DMS114 treated with DMSO at 0.1 percent for 48 hours (cell line): ENCODE measurements around the gene THAP3.

Experiments used
- DNase-seq: peaks from one replicate; lab custom pipeline; 2025; ENCODE audit not compliant: unreplicated experiment; lab: John Stamatoyannopoulos, UW

THAP3 gene, protein sequence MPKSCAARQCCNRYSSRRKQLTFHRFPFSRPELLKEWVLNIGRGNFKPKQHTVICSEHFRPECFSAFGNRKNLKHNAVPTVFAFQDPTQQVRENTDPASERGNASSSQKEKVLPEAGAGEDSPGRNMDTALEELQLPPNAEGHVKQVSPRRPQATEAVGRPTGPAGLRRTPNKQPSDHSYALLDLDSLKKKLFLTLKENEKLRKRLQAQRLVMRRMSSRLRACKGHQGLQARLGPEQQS

GRCh38 chr1:6624710-6625583 lies at the start of gene THAP3:
TSS of gene THAP3 (plus strand) at chr1:6624868. CDS start at chr1:6625219, 351 bp downstream.
- DNase-seq, result peak; percentile 91

DNA sequence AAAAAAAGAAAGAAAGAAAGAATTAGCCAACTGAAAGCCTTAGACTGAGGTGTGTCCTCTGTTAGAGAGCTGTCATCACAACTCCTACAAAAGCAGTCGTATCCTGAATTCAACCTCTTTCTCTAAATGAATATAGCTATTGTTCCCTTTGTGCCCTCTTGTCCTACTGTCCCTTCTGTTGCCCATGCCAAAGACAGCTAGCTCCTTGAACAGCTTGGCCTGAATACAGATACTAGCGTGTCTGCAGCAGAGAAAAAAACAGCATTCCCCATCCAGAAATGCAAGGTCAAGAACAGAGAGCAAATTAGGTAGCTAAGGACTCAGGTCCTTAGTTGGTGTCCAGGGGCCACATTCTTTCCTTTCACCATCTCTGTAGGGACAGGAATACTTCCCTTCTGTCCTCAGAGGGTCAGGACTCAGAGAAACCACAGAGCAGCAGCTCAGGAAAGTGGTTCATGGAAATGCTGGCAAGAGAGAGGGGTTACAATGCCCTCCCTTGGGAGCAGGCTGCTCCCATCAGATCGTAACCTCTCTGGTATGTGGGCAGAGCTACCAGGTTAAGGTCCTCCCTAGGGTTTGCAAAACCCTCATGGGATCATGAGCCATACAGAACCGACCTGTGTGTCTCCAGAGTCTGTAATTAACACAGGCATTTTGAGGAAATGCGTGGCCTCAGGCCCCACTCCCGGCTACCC lies 46.7 kb upstream of the THAP3 start:
- DNase-seq, result no peak

DNA sequence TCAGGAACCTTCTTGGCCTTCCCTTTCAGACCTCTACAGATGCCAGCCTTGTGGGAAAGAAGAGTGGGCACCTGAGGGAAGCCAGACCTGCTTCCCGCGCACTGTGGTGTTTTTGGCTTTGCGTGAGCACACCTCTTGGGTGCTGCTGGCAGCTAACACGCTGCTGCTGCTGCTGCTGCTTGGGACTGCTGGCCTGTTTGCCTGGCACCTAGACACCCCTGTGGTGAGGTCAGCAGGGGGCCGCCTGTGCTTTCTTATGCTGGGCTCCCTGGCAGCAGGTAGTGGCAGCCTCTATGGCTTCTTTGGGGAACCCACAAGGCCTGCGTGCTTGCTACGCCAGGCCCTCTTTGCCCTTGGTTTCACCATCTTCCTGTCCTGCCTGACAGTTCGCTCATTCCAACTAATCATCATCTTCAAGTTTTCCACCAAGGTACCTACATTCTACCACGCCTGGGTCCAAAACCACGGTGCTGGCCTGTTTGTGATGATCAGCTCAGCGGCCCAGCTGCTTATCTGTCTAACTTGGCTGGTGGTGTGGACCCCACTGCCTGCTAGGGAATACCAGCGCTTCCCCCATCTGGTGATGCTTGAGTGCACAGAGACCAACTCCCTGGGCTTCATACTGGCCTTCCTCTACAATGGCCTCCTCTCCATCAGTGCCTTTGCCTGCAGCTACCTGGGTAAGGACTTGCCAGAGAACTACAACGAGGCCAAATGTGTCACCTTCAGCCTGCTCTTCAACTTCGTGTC lies 45.9 kb upstream of the THAP3 start:
- no peak for DNase-seq

GRCh38 chr1:6579374-6580118 lies 45.1 kb upstream of the THAP3 start, which contains the start of gene ZBTB48:
TSS of gene ZBTB48 (plus strand) at chr1:6579994. CDS start at chr1:6580610, 616 bp downstream.
- DNase-seq, result peak; percentile 92

DNA sequence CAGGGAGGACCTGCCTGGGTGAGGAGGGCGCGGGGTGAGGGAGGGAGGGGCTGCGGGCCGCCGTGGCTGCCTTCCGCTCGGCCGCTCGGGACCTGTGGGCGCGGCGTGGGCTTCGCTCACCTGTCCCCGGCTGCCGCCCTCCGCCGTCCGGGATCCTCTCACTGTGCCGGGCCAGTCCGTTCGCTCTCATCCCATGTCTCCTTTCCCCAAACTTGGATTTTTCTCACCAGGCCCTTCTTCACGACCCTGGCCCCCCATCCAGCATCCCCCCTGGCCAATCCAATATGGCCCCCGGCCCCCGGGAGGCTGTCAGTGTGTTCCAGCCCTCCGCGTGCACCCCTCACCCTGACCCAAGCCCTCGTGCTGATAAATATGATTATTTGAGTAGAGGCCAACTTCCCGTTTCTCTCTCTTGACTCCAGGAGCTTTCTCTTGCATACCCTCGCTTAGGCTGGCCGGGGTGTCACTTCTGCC lies 44.5 kb upstream of the THAP3 start:
- DNase-seq, result no peak

DNA sequence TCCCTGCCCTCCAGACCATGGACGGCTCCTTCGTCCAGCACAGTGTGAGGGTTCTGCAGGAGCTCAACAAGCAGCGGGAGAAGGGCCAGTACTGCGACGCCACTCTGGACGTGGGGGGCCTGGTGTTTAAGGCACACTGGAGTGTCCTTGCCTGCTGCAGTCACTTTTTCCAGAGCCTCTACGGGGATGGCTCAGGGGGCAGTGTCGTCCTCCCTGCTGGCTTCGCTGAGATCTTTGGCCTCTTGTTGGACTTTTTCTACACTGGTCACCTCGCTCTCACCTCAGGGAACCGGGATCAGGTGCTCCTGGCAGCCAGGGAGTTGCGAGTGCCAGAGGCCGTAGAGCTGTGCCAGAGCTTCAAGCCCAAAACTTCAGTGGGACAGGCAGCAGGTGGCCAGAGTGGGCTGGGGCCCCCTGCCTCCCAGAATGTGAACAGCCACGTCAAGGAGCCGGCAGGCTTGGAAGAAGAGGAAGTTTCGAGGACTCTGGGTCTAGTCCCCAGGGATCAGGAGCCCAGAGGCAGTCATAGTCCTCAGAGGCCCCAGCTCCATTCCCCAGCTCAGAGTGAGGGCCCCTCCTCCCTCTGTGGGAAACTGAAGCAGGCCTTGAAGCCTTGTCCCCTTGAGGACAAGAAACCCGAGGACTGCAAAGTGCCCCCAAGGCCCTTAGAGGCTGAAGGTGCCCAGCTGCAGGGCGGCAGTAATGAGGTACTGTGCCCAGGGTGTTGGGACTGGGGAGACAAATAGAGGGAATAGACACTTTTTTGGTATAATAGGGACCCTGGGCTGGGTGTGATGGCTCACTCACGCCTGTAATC lies 43.9 kb upstream of the THAP3 start:
- no peak for DNase-seq

DNA sequence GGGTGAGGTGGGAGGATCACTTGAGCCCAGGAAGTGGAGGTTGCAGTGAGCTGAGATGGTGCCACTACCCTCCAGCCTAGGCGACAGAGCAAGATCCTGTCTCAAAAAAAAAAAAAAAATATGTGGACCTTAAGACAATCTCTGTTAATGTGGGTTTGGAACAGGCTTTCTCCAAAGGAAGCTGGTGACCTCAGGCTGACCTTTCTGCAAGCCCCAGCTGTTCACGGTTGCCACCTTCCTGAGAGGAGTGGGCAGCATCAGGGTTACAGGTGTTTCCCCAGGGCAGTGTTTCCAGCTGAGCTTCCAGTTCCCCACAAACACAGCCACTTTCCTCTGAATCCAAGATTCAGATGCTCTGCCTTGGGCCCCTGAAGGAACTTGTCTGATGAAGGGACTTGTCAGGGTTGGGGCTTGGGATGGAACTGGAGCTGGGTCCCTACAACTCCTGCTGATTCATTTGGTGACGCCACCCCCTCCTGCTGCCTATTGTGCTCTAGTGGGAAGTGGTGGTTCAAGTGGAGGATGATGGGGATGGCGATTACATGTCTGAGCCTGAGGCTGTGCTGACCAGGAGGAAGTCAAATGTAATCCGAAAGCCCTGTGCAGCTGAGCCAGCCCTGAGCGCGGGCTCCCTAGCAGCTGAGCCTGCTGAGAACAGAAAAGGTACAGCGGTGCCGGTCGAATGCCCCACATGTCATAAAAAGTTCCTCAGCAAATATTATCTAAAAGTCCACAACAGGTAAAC lies 42.9 kb upstream of the THAP3 start:
- DNase-seq, result no peak

- no peak for DNase-seq
These were observed 42.3 kb upstream of the THAP3 start for GRCh38 chr1:6582370-6582769.

DNA sequence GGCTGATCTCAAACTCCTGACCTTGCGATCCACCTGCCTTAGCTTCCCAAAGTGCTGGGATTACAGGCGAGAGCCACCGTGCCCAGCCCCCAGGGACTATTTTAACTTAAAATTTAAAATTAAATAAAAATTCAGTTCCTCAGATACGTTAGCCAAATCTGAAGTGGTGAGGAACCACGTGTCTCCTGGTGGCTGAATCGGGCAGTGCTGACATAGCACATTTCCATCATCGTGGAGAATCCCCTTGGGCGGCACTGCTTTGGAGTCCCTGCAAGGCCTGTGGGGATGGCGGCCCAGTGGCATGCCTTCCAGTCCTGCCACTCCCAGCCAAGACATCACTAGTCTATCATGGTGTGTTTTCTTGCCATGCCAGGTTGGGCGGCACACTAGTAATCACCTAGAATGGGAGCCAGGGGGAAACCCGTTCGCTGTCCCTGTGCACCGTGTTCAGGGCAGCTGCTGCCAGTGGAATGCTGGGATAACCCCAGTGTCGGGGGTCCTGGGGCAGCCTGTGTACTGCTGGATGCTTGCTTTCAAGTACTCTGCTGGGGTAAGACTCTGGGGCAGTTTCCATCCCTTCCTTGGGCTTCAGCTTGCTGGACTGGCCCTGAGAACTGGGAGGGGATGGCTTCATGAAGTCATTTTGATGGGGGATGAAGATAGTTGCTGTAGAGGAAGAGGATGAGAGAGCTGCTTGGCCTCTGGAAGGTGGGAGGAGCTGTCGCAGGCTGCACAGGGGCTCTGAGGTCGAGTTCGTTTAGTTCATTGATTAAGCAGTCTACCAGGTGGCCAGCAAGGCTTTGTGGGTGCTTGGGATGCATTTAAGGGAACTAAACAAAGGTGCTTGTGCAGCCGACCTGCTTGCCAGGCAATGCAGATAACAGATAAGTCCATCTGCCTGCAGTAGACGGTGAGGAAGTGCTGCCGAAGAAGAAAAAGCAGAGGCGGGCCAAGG lies 40.3 kb upstream of the THAP3 start:
- DNase-seq, result no peak

DNA sequence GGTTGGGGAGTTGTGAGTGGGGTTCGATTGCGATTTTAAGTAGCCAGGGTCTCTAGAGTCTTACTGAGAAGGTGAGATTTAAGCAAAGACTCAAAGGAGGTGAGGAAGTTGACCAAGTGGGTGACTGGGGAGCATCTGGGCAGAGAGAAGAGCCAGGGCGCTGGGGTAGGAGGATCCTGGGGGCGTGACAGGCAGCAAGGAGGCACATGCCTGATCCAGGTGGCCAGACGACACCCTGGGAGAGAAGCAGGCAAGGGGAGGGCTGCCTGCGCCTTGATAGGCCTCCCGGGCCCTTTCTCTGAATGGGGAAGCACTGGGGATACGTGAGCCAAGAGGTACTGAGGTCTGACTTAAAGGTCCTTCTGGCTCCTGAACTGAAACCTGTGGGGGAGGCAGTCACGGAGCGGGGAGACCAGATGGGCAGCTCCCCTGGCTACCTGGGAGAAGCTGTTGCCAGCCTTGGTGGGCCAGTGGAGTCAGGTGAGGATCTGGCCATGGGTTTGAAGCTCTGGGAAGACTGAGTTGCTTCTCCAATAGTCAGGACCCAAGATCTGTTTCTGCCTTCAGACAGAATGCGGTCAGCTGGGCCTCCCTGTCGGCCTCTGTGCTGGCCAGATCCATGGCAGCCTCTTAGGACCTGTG lies 39.5 kb upstream of the THAP3 start:
- no peak for DNase-seq

- no peak for DNase-seq
These were observed 38.8 kb upstream of the THAP3 start for GRCh38 chr1:6585841-6586240.

- DNase-seq, result no peak
These were observed 38.3 kb upstream of the THAP3 start for GRCh38 chr1:6586404-6586816.

GRCh38 chr1:6587261-6588005 lies 37.2 kb upstream of the THAP3 start:
- DNase-seq, result no peak

GRCh38 chr1:6588128-6588892 lies 36.4 kb upstream of the THAP3 start:
- DNase-seq, result no peak

- DNase-seq, result no peak
These were observed 35.7 kb upstream of the THAP3 start for GRCh38 chr1:6588893-6589520.
